K562 (cell line): ENCODE data around the gene CFAP157. TPM values are rescaled to one million over a fixed set of nuclear protein-coding genes. Genes with fewer than 3 reads are reported as not detected.

Source experiments
- ATF2 ChIP-seq: sonication (generic); formaldehyde crosslinking; IDR thresholded peaks from 2 replicates; pipeline ENCODE4 v1.8.1; 2022; ENCODE audit warnings: missing genetic modification reagents
- CHD7 ChIP-seq: fragments of 200-600 bp; sonication (generic); IDR thresholded peaks from one replicate; pipeline ENCODE4 v1.6.1; 2012; ENCODE audit warnings: mild to moderate bottlenecking, low read depth, low read length, inconsistent platforms
- POLR3G ChIP-seq: IDR thresholded peaks from 2 replicates; pipeline ENCODE4 v1.6.1; 2011; ENCODE audit not compliant: insufficient read length, insufficient replicate concordance; ENCODE audit errors: extremely low read depth
- PTRF ChIP-seq: fragments of 450-650 bp; IDR thresholded peaks from 2 replicates; pipeline ENCODE4 v1.6.1; 2016; ENCODE audit warnings: mild to moderate bottlenecking, missing genetic modification characterization, missing compliant biosample characterization
- RBM22 ChIP-seq: fragments of 200-400 bp; formaldehyde crosslinking; IDR thresholded peaks from 2 replicates; pipeline ENCODE4 v1.6.1; 2018; ENCODE audit warnings: low read length, low read depth; ENCODE audit not compliant: poor library complexity, severe bottlenecking
- RHOXF2B ChIP-seq: fragments of 250-450 bp; sonication (Bioruptor Pico); conservative IDR thresholded peaks from 2 replicates; pipeline ENCODE4 v1.5.1; 2021
- SMAD1 ChIP-seq: fragments of 150-350 bp; IDR thresholded peaks from 2 replicates; pipeline ENCODE4 v1.6.1; 2014; ENCODE audit warnings: low read length, low read depth; ENCODE audit not compliant: partially characterized antibody
- THRB ChIP-seq: fragments of 450-650 bp; formaldehyde crosslinking; conservative IDR thresholded peaks from 2 replicates; pipeline ENCODE4 v1.4.0; 2022; ENCODE audit warnings: mild to moderate bottlenecking, missing genetic modification characterization
- ZEB2 ChIP-seq: fragments of 450-650 bp; IDR thresholded peaks from 2 replicates; pipeline ENCODE4 v1.6.1; 2016
- ZNF354B ChIP-seq: fragments of 250-450 bp; sonication (Bioruptor Pico); IDR thresholded peaks from 2 replicates; pipeline ENCODE4 v1.4.0; 2020
- ZNF395 ChIP-seq: fragments of 200-800 bp; sonication (Bioruptor generic); IDR thresholded peaks from 2 replicates; pipeline ENCODE4 v1.6.1; 2017; ENCODE audit warnings: missing genetic modification characterization, missing compliant biosample characterization
- ZNF41 ChIP-seq: fragments of 250-450 bp; sonication (Bioruptor Pico); conservative IDR thresholded peaks from 2 replicates; pipeline ENCODE4 v1.4.0; 2020; ENCODE audit warnings: mild to moderate bottlenecking
- polyA plus RNA-seq, 8 experiments: library from polyadenylated mRNA; depleted of rRNA in 4 of 8; stranded (reverse) in 5 of 8; unstranded in 3 of 8; fragments of >200 nt; fragmentation: Nextera tagmentation in 2 of 8; fragmentation: Illumina TruSeq in 1 of 8; extraction: Ambion mirVana in 2 of 8; extraction: Trizol in 1 of 8; gene quantifications; 2 replicates each; pipeline versions ENCODE4 v1.2.1 to v1.2.3, GENCODE V29; 2011 to 2014; ENCODE audit warnings: inconsistent platforms in 1 of 8, missing spikeins in 1 of 8
- total RNA-seq, 7 experiments: library from RNA; depleted of rRNA in 6 of 7; stranded (reverse); fragments of >200 nt in 6 of 7; fragmentation: Illumina TruSeq in 2 of 7; extraction: Trizol in 2 of 7; gene quantifications; 2 replicates each; pipeline versions ENCODE4 v1.2.1 to v1.2.3, GENCODE V29; 2011 to 2021; ENCODE audit warnings: low replicate concordance in 1 of 7

The CFAP157 gene
- total and polyA plus RNA-seq, 9 of the 15 experiments (the other 6 are each of a cell fraction or from before 2014, with no cell fraction given) = 0.03 TPM; not detected in 8

- TF ChIP-seq CHD7 = no peak
- TF ChIP-seq ZNF395 (CRISPR knock-in tag) = peak; percentile 91
- TF ChIP-seq ATF2 (CRISPR knock-in tag) = no peak
- no peak for TF ChIP-seq POLR3G
- 0 out of 2 replicates have a peak, but pooled peaks have one; percentile 6 for TF ChIP-seq THRB (CRISPR knock-in tag)
- peak; percentile 21 for TF ChIP-seq RBM22
- TF ChIP-seq SMAD1 = peak; percentile 18
- no peak for TF ChIP-seq ZNF354B
- no peak for TF ChIP-seq ZEB2
- TF ChIP-seq PTRF (tag) = 0 out of 2 replicates have a peak, but pooled peaks have one; percentile 48
- TF ChIP-seq RHOXF2B (CRISPR knock-in tag) = no peak
- peak; percentile 72; the same call in 1 of the 2 replicates for TF ChIP-seq ZNF41 (CRISPR knock-in tag)
These were observed 7.7 kb upstream of the CFAP157 start (continued) for GRCh38 chr9:127698985-127699670.
